GM19023 (cell line): Measurements from ENCODE around the gene IRGQ.
"Not testable (repeated sequence)": the region's sequence is repeated elsewhere in the genome, so short reads cannot be mapped to it uniquely, and the experiment has no call there.

Experiments
- ATAC-seq: cut with Tn5 transposase; IDR thresholded peaks from one replicate; pipeline ENCODE4 v1.9.1; 2021; ENCODE audit warnings: mild to moderate bottlenecking, moderate library complexity; ENCODE audit not compliant: unreplicated experiment

The IRGQ gene

GRCh38 chr19:43598445-43599240, 2.7 kb upstream of the IRGQ start:
- ATAC-seq = no peak

GRCh38 chr19:43597876-43598275, 1.9 kb upstream of the IRGQ start:
- no peak for ATAC-seq

GRCh38 chr19:43596842-43597461, 1.0 kb upstream of the IRGQ start:
- ATAC-seq = no peak

GRCh38 chr19:43595605-43595998, 332 bp downstream of the IRGQ start:
- peak; percentile 8 for ATAC-seq

GRCh38 chr19:43594710-43595604, 977 bp downstream of the IRGQ start:
- ATAC-seq = no peak

GRCh38 chr19:43594081-43594697, 1.7 kb downstream of the IRGQ start:
- no peak for ATAC-seq

- no peak for ATAC-seq
These were observed 3.1 kb downstream of the IRGQ start for GRCh38 chr19:43592800-43593350.

- no peak for ATAC-seq
These were observed 3.8 kb downstream of the IRGQ start for GRCh38 chr19:43591904-43592772.

- ATAC-seq = no peak
These were observed 6.3 kb downstream of the IRGQ start for GRCh38 chr19:43589678-43590077.

GRCh38 chr19:43589277-43589676, 6.7 kb downstream of the IRGQ start:
- no peak for ATAC-seq

- not testable (repeated sequence) for ATAC-seq
These were observed 8.9 kb downstream of the IRGQ start for GRCh38 chr19:43587029-43587428.

- no peak for ATAC-seq
These were observed 9.6 kb downstream of the IRGQ start for GRCh38 chr19:43586346-43586745.

GRCh38 chr19:43584484-43584883, 11.4 kb downstream of the IRGQ start:
- no peak for ATAC-seq

GRCh38 chr19:43582495-43582894, 13.4 kb downstream of the IRGQ start:
- no peak for ATAC-seq

- ATAC-seq = no peak
These were observed 14.5 kb downstream of the IRGQ start for GRCh38 chr19:43581467-43581866.

- ATAC-seq = no peak
These were observed 17.1 kb downstream of the IRGQ start for GRCh38 chr19:43578787-43579186.

- no peak for ATAC-seq
These were observed 19.7 kb downstream of the IRGQ start for GRCh38 chr19:43575955-43576878.

GRCh38 chr19:43575156-43575950, 20.6 kb downstream of the IRGQ start, which contains the start of the genes PINLYP and XRCC1:
Gene PINLYP (plus strand): TSS chr19:43575801. CDS start chr19:43577192, 1,391 bp downstream.
Gene XRCC1 (minus strand): TSS chr19:43575527. CDS start chr19:43575458, 69 bp downstream.
- peak; percentile 97 for ATAC-seq
